Renal pelvis (tissue), 4 donors: Measurements from ENCODE around the gene MAPT. TPM values are rescaled to one million over a fixed set of nuclear protein-coding genes. Genes with fewer than 3 reads are reported as not detected.
"Not testable (repeated sequence)": the region's sequence is repeated elsewhere in the genome, so short reads cannot be mapped to it uniquely, and the experiment has no call there.

ENCODE experiments used
- DNase-seq: peaks from one replicate; pipeline ENCODE4 v3.0.0-alpha.2; 2013
- polyA plus RNA-seq, 3 donors: library from polyadenylated mRNA; unstranded; fragments of 120-200 nt; gene quantifications; one replicate each; pipeline ENCODE4 v1.2.1, GENCODE V29; 2013; ENCODE audit not compliant: insufficient read length in 3 of 3

MAPT gene
- polyA plus RNA-seq, 3 donors: 6.9 to 9.4 (median 8.4) TPM

DNA sequence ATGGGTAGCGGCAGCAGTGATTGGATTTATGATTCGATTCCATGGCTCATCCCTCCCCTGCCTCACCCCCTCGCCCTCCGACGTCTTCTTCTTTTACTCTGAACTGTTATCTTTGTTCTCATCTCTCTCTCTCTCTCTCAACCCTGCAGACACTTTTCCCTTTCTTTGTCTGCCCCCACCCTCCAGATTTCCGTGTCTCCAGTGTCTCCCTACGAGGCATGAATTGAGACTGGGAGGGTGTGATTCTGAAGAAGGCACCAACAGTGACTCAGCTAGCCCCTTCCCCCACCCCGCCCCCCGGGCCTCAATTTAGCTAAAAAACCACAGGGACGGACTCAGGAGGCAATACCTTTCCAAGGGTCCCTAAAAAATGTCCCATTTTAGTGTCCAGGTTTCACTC, 57.0 kb downstream of the MAPT start:
- no peak for DNase-seq

DNA sequence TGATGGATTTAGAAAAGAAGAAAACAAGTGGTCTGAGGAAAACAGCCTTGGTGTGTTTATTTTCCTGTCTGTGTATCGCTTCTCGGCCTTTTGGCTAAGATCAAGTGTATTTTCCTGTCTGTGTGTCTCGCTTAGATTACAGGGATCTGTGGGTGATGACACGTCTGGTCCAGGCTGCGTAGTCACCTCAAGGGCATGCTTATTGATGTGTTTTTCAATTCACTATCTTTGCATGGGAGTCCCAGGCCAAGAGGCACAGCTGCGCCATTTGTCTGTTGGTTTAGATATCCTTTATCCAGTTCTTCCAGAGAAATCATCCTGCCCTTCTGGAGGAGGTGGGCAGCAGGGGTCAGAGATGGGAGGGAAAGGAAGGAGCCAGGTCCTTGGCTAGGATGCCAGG, 57.6 kb downstream of the MAPT start:
- no peak for DNase-seq

DNA sequence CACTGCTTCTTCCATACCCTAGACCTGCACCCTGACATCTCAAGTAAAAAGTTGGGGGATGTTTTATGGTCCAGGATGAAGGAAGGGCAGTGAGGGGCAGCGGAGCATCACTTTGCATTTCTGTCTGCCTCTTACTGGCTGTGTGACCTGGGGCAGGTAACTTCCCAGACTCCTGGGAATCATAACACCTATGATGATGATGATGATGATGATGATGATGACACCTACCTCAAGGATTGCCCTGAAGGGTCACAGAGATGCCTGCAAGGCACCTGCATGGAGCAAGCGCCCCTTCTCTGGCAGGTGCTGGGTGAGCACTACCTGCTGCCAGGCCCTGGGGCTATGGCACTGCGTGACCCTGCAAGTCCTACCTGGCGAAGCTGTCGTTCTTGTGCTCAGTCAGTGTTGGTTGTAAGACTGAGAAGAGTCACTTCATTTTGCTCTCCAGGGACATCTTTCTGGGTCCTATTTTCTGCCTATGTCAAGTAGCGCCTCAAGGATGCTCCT, 58.5 kb downstream of the MAPT start:
- no peak for DNase-seq

DNA sequence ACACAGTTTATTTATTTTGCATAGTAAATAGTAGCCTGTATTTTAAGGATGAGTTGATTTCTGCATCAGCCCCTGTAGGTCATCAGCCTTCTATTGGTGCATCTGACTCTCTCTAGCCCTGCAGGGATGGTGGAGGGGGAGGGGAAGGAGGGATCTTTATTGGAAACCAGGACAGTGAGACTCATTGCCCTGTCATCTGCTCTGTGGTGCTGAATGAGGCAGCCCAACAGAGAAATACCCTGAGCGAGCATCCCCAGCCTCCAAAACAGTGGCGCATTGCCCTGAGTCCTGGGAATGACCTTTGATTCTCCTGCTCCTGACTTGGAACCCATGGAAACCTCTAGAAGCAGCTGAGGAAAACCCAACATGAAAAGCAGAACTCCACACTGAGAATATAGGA, 59.2 kb downstream of the MAPT start:
- no peak for DNase-seq

DNA sequence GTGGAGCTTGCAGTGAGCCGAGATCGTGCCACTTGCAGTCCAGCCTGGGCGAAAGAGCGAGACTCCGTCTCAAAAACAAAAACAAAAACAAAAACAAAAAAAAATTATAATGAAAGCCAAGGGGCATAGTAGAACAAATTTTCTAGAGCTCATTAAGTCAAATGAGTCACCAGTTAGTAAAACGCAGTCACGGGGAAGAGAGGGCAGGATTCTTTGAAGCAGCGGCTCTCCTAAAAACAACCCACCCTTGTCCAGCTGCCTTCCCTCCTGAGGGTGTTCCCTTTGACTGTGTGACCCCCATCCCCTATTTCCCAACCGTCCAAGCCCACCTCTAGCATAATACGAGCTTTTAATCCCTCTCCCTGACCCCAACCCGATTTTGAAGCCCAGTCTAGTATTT, 60.6 kb downstream of the MAPT start:
- no peak for DNase-seq

DNA sequence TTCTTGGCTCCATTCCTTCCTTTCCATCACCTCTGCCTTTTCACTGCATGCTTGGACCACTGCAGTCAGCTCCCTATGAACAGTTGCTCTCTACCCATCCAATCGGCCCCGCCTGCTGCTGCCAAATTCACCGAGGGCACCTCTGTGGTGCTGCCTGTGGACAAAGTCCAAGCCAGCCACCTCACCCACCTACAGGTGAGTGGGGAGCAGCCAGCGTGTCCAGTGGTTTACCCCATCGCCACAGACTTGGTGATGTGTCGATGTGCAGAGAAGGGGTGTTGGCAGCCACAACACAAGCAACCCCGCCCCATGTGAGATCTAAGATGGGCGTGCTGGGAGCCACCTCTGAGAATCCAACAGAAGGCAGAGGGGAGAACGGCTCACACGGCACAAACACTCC, 61.0 kb downstream of the MAPT start:
- DNase-seq: no peak

DNA sequence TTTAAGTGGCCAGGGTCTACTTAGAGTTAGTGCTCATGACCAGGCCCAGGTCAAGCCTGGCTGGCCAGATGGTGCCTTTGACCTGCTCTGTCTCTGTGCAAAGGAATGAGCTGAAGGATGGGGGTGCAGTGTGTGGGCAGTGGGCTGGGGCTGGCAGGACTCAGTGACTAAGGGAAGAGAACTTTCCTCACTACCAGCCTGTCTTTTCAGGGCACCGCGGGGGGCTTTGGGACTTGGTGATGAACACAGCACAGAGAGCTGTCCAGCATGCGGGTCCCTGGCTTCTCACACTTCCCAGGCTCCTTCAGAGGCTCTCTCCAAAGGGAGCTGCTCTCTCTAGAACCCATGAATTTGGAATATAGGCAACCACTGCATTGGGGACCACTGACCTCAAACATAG, 61.7 kb downstream of the MAPT start:
- no peak for DNase-seq

DNA sequence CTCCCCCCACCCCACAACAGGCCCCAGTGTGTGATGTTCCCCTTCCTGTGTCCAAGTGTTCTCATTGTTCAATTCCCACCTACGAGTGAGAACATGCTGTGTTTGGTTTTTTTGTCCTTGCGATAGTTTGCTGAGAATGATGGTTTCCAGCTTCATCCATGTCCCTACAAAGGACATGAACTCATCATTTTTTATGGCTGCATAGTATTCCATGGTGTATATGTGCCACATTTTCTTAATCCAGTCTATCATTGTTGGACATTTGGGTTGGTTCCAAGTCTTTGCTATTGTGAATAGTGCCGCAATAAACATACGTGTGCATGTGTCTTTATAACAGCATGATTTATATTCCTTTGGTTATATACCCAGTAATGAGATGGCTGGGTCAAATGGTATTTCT, 62.4 kb downstream of the MAPT start:
- DNase-seq: not testable (repeated sequence)

DNA sequence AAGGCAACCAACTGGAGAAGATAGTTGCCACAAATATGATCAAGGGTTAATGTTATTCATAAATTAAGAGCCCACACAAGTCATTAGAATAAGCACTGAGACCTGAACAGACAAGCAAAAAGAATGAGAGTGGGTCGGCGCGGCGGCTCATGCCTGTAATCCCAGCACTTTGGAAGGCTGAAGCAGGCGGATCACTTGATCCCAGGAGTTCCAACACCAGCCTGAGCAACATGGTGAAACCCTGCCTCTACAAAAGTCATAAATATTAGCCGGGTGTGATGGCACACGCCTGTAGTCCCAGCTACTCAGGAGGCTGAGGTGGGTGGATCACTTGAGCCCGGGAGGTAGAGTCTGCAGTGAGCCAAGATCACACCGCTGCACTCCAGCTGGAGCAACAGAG, 64.0 kb downstream of the MAPT start:
- DNase-seq: no peak

DNA sequence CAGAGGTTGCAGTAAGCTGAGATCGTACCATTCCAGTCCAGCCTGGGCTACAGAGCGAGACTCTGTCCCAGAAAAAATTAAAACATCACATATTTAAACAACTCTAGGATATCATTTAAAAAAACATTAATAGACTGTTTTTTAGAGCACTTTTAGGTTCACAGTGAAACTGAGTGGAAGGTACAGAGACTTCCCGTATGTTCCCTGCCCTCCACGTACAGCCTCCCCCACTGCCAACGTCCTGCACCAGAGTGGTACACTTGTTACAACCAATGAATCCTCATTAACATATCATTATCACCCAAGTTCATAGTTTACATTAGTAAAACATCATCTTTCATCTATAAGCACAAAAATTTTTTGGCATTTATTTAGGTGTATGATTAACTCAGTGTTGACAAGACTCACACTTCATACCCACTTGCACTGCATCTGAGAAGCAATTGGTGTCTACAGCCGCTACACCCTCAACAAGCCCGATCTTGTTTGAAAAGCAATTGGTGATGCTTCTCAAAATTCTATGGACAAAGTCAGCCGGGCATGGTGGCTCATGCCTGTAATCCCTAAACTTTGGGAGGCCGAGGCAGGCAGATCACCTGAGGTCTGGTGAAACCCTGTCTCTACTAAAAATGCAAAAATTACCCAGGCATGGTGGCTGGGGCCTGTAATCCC, 64.8 kb downstream of the MAPT start:
- DNase-seq: no peak

DNA sequence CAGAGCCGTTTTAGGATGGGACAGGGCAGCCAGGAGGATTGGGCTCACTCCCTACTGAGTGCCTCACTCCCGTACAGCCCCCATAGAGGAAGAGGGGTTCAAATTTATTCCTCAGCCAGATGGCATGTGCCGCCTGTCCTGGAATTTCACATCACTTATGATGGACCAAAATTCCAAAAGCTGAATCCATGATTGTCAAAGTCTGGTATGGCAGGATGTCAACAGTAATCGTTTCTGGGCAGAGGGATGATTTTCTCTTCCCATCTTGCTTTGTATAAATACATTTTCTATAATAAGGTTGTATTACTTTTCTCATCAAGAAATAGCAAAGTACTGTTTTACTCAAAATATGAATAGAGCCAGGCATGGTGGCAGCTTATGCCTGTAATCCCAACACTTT, 66.0 kb downstream of the MAPT start:
- DNase-seq: no peak

DNA sequence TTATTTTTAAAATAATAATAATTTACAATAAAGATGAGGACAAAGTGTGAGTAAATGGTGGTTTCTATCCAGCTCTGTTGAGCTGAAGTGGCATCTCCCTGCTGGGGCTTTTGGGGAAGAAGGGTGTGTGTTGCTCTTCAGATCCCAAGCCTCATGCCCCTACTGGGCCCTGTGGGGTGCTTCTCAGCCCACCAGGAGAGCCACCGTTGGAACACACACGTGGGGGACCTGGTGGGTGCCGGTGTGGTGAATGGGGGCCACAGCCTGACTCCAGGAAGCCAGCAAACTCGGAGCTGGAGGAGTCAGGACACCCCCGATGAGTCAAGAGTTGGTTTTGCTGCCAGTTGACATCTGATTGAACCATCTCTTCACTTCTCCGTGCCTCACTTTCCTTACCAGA, 66.9 kb downstream of the MAPT start:
- DNase-seq: no peak

DNA sequence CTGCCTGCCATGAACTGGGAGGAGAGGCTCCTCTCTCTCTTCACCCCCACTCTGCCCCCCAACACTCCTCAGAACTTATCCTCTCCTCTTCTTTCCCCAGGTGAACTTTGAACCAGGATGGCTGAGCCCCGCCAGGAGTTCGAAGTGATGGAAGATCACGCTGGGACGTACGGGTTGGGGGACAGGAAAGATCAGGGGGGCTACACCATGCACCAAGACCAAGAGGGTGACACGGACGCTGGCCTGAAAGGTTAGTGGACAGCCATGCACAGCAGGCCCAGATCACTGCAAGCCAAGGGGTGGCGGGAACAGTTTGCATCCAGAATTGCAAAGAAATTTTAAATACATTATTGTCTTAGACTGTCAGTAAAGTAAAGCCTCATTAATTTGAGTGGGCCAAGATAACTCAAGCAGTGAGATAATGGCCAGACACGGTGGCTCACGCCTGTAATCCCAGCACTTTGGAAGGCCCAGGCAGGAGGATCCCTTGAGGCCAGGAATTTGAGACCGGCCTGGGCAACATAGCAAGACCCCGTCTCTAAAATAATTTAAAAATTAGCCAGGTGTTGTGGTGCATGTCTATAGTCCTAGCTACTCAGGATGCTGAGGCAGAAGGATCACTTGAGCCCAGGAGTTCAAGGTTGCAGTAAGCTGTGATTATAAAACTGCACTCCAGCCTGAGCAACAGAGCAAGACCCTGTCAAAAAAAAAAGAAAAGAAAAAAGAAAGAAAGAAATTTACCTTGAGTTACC, 68.0 kb downstream of the MAPT start:
- no peak for DNase-seq

DNA sequence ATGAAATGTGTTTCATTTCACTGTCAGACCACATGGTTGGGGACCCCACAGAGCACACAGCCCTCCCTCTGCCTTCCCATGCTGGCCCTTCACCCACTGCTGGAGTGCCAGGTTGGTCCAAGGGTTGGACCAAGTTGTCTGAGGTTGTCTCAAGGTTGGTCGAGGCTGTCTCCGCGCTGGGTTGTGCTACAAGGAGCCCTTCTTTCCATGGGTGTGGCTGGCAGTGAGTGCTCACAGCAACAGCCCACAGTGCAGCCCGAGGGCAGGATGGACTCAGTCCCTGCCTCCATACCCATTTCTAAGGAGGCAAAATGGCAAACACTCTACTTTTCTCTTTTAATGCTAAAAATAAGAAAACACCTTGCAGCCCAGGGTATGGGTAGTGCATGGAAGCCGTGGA, 68.9 kb downstream of the MAPT start:
- no peak for DNase-seq

DNA sequence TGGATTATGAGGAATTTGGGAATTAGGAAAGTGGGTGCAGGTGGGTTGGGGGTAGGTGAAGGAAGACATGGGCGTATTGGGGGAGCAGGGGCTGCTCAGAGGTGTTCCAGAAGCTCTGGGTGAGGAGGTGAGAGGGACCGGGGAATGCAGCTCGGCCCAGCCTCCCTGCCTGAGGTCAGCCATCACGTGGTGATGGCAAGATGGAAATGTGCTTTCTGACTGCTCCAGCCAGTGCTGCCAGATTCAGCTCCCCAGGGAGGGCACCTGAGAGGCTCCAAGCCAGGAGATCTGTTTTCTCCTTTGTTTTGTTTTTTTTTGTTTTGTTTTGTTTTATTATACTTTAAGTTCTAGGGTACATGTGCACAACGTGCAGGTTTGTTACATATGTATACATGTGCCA, 69.5 kb downstream of the MAPT start:
- DNase-seq: no peak

DNA sequence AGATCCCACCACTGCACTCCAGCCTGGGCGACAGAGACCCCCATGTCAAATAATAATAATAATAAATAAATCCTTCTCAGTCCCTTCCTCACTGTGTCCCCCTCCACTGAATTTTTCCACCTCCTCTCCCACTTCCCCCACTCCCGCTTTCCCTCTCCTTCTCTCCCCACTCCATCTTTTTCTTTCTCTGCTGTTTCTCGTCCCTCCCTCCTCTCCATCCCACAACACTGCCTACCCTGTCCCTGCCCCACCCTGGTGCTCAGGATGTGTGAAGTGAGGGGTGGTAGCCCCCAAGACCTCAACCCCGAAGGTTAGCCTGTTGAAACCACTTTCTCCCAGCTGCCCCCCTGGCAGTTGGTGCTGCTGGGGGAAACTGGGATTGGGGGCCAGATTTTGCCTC, 70.3 kb downstream of the MAPT start:
- DNase-seq: no peak

DNA sequence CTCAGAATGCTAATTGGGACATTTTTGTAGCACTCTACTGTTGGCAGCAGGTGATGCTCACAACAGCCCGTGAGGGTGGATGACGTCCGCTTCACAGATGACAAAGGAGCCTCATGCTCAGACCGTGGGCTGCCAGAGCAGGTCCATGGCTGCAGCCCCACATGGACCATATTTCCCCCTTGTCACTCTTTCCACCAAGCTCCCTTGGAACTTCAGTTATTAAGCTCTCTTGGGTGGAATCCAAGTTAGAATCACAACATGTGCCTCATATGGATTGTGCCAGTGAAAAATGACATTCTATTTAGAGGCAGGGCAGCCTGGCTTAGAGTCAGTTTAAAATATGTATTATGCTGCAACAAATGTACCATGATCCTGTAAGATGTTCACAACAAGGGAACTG, 71.5 kb downstream of the MAPT start:
- DNase-seq: no peak

DNA sequence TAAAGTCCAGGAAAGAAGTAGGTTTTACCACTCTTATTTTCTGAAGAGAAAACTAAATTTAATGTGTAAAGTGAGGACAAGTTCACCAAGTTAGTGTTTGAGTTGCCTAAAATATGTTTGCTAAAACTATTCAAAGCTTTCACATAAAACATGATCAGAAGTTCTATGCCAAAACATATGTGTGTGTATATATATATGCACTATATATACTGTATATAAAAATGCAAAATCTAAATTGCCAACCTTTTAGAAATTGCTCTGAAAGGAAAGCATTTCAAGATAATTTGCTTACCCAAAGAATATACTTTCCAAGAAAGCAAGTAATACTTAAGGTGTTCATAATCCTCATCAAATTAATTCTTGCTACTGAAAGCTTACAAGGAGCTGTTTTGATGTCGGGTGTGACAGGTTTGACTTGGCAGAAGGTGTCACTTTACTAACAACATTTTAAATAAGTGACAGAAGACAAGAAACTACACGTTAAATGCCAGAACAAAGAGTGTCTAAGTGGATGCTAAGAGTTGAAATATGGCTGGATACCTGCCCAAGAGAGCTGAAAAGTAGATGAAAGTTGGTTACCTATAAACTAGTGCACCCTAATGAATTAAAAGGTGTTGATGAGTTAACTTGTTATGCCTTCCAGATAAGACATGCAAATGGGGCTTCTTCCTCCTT, 72.4 kb downstream of the MAPT start:
- DNase-seq: no peak

DNA sequence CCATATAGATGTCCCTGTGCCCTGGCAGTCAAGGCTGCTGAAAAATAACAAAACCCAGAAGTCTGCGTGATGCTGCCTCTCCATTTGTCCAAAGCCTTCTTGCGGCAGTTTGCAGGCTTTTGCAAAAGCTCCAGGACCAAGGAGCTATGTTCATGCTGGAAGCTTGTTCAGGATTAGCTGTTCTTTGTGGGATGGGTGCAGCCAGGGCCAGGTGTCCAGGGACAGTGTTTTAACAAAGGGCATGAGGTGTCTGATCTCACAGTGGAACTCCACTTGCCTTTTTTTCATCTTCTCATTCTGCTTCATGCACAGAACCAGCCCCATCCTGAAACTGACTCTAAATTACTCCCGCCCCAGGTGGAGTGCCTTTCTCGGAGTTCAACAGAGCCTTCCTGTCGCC, 73.0 kb downstream of the MAPT start:
- DNase-seq: no peak

DNA sequence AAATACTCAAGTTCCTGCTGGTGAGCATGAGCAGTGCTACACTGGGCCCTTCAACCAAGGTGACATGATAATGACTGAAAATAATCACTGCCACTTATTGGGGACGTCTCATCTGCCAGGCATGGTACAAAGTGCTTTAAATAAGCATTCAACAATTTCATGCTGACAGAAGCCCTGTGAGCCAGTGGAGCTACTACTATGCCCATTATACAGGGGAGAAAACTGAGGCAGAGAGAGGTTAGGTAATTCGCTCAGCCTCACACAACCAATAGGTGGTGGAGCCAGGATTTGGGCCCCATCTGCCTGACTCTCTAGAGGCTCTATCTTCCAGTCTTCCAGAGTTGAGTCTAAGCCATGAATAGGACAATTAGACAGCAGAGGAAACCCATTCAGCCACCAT, 74.4 kb downstream of the MAPT start:
- DNase-seq: no peak

DNA sequence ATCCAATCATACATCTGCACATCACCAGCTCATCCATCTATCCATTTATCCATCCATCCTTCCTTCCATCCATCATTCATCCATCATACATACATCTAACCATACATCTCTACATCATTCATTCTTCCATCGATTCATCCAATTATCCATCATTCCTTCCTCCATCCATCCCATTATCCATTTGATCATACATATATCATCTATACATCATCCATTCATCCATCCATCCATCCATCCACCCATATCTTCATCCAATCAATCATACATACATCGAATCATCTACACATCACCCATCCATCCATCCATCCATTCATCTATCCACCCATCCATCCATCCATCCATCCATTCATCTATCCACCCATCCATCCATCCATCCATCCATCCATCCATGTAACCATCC, 75.4 kb downstream of the MAPT start:
- no peak for DNase-seq

DNA sequence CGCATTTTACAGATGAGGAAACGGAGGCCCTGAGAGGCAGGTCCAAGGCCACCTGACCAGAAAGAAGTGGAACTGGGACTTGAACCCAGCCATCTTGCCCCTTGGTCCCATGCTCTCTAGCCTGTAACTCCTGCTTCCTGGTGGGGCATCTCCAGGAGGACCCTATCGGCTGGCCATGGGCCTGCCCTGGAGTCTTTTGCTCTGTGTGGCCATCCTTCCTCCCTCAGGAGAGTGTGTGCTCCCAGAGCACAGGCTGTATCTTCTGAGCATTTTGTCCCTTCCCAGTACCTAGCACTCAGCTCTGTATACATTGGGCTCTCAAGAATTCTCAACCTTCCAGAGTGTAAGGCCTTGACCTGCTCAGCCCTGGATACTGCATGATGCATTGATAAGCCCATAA, 76.3 kb downstream of the MAPT start:
- DNase-seq: no peak

DNA sequence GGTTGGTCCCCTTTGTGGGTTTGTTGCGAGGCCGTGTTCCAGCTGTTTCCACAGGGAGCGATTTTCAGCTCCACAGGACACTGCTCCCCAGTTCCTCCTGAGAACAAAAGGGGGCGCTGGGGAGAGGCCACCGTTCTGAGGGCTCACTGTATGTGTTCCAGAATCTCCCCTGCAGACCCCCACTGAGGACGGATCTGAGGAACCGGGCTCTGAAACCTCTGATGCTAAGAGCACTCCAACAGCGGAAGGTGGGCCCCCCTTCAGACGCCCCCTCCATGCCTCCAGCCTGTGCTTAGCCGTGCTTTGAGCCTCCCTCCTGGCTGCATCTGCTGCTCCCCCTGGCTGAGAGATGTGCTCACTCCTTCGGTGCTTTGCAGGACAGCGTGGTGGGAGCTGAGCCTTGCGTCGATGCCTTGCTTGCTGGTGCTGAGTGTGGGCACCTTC, 77.4 kb downstream of the MAPT start:
- DNase-seq: no peak
